PC-3 (cell line): Measurements from ENCODE around the gene GAA. TPM values are rescaled to one million over a fixed set of nuclear protein-coding genes. Genes with fewer than 3 reads are reported as not detected.

ENCODE experiments used
- ATAC-seq: fragments of 200-7000 bp; cut with Tn5 transposase; 2 replicates; pipeline ENCODE4 v1.9.1; 2020; ENCODE audit warnings: mild to moderate bottlenecking, moderate library complexity
- BruUV-seq: library from RNA; stranded (reverse); fragments of 400-500 nt; replicated peaks from 2 replicates; lab custom pipeline; 2021; lab: Mats Ljungman, UMichigan
- CTCF ChIA-PET: fragments of 300-600 bp; sonication (Branson Sonifier 250); formaldehyde crosslinking; loops from one replicate; lab custom pipeline; 2022; ENCODE audit warnings: antibody characterized with exemption; lab: Charles Lee
- POLR2A ChIA-PET: fragments of 300-600 bp; sonication (Branson Sonifier 250); formaldehyde crosslinking; loops from one replicate; lab custom pipeline; 2022; ENCODE audit warnings: antibody characterized with exemption; ENCODE audit not compliant: unreplicated experiment; lab: Charles Lee
- DNase-seq: peaks from one replicate; pipeline ENCODE4 v3.0.0-alpha.2; 2015
- H2AFZ ChIP-seq: fragments of 300-600 bp; sonication (generic); 2 replicates; pipeline ENCODE4 v1.6.0; 2016; ENCODE audit warnings: antibody characterized with exemption, low read length
- H3F3A ChIP-seq: fragments of 300-600 bp; sonication (generic); one replicate; pipeline ENCODE4 v1.6.0; 2017; ENCODE audit warnings: antibody characterized with exemption, low read length, control low read depth, mild to moderate bottlenecking; ENCODE audit not compliant: unreplicated experiment
- H3K27ac ChIP-seq: fragments of 300-600 bp; sonication (generic); 2 replicates; pipeline ENCODE4 v1.5.1; 2016; ENCODE audit warnings: mild to moderate bottlenecking, low read length
- H3K27me3 ChIP-seq: fragments of 300-600 bp; sonication (generic); 2 replicates; pipeline ENCODE4 v1.6.1; 2016; ENCODE audit warnings: low read length, mixed read lengths
- H3K36me3 ChIP-seq: fragments of 300-600 bp; sonication (generic); 2 replicates; pipeline ENCODE4 v1.6.1; 2016; ENCODE audit warnings: low read depth, mixed run types, low read length, mixed read lengths
- H3K4me1 ChIP-seq: fragments of 300-600 bp; sonication (generic); 2 replicates; pipeline ENCODE4 v1.5.1; 2016; ENCODE audit warnings: low read length; ENCODE audit not compliant: insufficient read depth
- H3K4me2 ChIP-seq: fragments of 300-600 bp; sonication (generic); 2 replicates; pipeline ENCODE4 v1.6.0; 2016; ENCODE audit warnings: low read length
- H3K4me3 ChIP-seq: fragments of 300-600 bp; sonication (generic); 2 replicates; pipeline ENCODE4 v1.5.1; 2016; ENCODE audit warnings: mild to moderate bottlenecking, low read length, mixed read lengths
- H3K79me2 ChIP-seq: fragments of 300-600 bp; sonication (generic); 2 replicates; pipeline ENCODE4 v1.6.1; 2017; ENCODE audit warnings: low read length, mixed read lengths
- H3K9ac ChIP-seq: fragments of 300-600 bp; sonication (generic); 2 replicates; pipeline ENCODE4 v1.6.0; 2016; ENCODE audit warnings: mild to moderate bottlenecking, low read length
- H3K9me2 ChIP-seq: fragments of 300-600 bp; sonication (generic); replicated peaks from 2 replicates; pipeline ENCODE4 v1.6.1; 2016; ENCODE audit warnings: mixed run types, low read length, mixed read lengths
- H3K9me3 ChIP-seq: fragments of 300-600 bp; sonication (generic); 2 replicates; pipeline ENCODE4 v1.6.1; 2016; ENCODE audit warnings: low read length, mixed read lengths
- H4K20me1 ChIP-seq: fragments of 300-600 bp; sonication (generic); 2 replicates; pipeline ENCODE4 v1.6.1; 2016; ENCODE audit warnings: low read length, mixed read lengths
- CTCF ChIP-seq: fragments of 300-600 bp; sonication (generic); conservative IDR thresholded peaks from 2 replicates; pipeline ENCODE4 v1.5.1; 2017; ENCODE audit warnings: antibody characterized with exemption, low read depth, mild to moderate bottlenecking, low read length
- EZH2 ChIP-seq: fragments of 300-600 bp; sonication (generic); IDR thresholded peaks from one replicate; pipeline ENCODE4 v1.6.1; 2017; ENCODE audit warnings: antibody characterized with exemption, mild to moderate bottlenecking, low read length; ENCODE audit not compliant: unreplicated experiment
- EZH2phosphoT487 ChIP-seq: fragments of 300-600 bp; sonication (generic); IDR thresholded peaks from 2 replicates; pipeline ENCODE4 v1.6.1; 2018; ENCODE audit warnings: mild to moderate bottlenecking, antibody characterized with exemption, low read length, borderline replicate concordance
- intact Hi-C: fragments of 100-400 bp; cut with micrococcal nuclease; formaldehyde crosslinking; loops from 2 replicates; pipeline ENCODE4 v1.9.0; 2023
- total RNA-seq: library from RNA; depleted of rRNA; stranded (reverse); fragments of >200 nt; gene quantifications from 2 replicates; pipeline ENCODE4 v1.2.3, GENCODE V29; 2014

The GAA gene
- total RNA-seq, 1 experiment from 2014 or later, result 76.2 TPM

- Histone ChIP-seq H3K79me2 (no peaks in the 10 kb centered on the region), H3F3A (no peaks in the 10 kb centered on the region), H3K27me3 (no peaks in the 10 kb centered on the region), H3K4me3 (no peak overlapping the region), H3K4me2 (no peak overlapping the region), H4K20me1 (no peaks in the 10 kb centered on the region), H3K9me3 (no peaks in the 10 kb centered on the region), H3K36me3 (no peaks in the 10 kb centered on the region), H2AFZ (no peak overlapping the region), H3K9ac (no peak overlapping the region), H3K27ac (no peak overlapping the region), H3K9me2 (no peaks in the 10 kb centered on the region), H3K4me1 (no peaks in the 10 kb centered on the region)
- no peak for ATAC-seq
- intact Hi-C loops, result no loop called here
- no peak for DNase-seq
- TF ChIP-seq EZH2phosphoT487 (no peak), EZH2 (no peak), CTCF (no peak)
- CTCF ChIA-PET, result no interaction called here
- no TSS peak for BruUV-seq
- POLR2A ChIA-PET, result interaction anchor here (0.7 kb wide), 1 partner anchor 119 kb away, joined by 3 read pairs; no protein-coding TSS in a partner anchor
Observed at GRCh38 chr17:80091376-80091775, 10.0 kb upstream of the GAA start.

GRCh38 chr17:80092959-80093358 is 8.4 kb upstream of the GAA start:
- ChIA-PET CTCF (interaction anchor here (0.6 kb wide), 2 partner anchors 10 to 409 kb away, joined by 4 read pairs; no protein-coding TSS in a partner anchor), POLR2A (no interaction called here)
- Histone ChIP-seq H4K20me1 (no peaks in the 10 kb centered on the region), H3K9me2 (no peaks in the 10 kb centered on the region), H3F3A (no peaks in the 10 kb centered on the region), H3K79me2 (no peaks in the 10 kb centered on the region), H3K27me3 (no peaks in the 10 kb centered on the region), H3K9me3 (no peaks in the 10 kb centered on the region), H3K27ac (no peak overlapping the region), H3K4me1 (no peaks in the 10 kb centered on the region), H3K4me3 (no peak overlapping the region), H3K9ac (no peak overlapping the region), H3K36me3 (no peaks in the 10 kb centered on the region), H3K4me2 (no peak overlapping the region), H2AFZ (no peak overlapping the region)
- TF ChIP-seq CTCF (no peak), EZH2 (no peak), EZH2phosphoT487 (no peak)
- DNase-seq (no peak), ATAC-seq (no peak)
- no TSS peak for BruUV-seq
- intact Hi-C loops, result no loop called here

GRCh38 chr17:80095038-80095843 is 6.1 kb upstream of the GAA start:
- ChIA-PET CTCF (no interaction called here), POLR2A (no interaction called here)
- BruUV-seq, result no TSS peak
- Histone ChIP-seq H3K27me3 (no peaks in the 10 kb centered on the region), H3K27ac (no peak overlapping the region), H4K20me1 (no peaks in the 10 kb centered on the region), H3K36me3 (no peaks in the 10 kb centered on the region), H3K4me2 (no peak overlapping the region), H3F3A (no peaks in the 10 kb centered on the region), H2AFZ (no peak overlapping the region), H3K9me3 (no peaks in the 10 kb centered on the region), H3K9me2 (no peaks in the 10 kb centered on the region), H3K79me2 (no peaks in the 10 kb centered on the region), H3K4me3 (no peak overlapping the region), H3K9ac (no peak overlapping the region), H3K4me1 (no peaks in the 10 kb centered on the region)
- no peak for TF ChIP-seq EZH2
- no peak for TF ChIP-seq EZH2phosphoT487
- no peak for TF ChIP-seq CTCF
- intact Hi-C loops, result no loop called here
- DNase-seq (no peak), ATAC-seq (no peak)
